GM18508 (cell line): ENCODE data around the gene RBMS1.
"Not testable (repeated sequence)": the region's sequence is repeated elsewhere in the genome, so short reads cannot be mapped to it uniquely, and the experiment has no call there.

Experiments used
- ATAC-seq: cut with Tn5 transposase; IDR thresholded peaks from one replicate; pipeline ENCODE4 v1.9.1; 2021; ENCODE audit warnings: moderate number of reproducible peaks; ENCODE audit not compliant: insufficient read depth, unreplicated experiment

The RBMS1 gene

DNA sequence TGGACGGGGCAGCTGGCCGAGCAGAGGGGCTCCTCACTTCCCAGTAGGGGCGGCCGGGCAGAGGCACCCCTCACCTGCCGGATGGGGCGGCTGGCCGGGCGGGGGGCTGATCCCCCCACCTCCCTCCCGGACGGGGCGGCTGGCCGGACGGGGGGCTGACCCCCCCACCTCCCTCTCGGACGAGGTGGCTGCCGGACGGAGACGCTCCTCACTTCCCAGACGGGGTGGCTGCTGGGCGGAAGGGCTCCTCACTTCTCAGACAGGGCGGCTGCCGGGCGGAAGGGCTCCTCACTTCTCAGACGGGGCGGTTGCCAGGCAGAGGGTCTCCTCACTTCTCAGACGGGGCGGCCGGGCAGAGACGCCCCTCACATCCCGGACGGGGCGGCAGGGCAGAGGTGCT lies 54.6 kb downstream of the RBMS1 start:
- not testable (repeated sequence) for ATAC-seq

GRCh38 chr2:160437273-160437672 lies 56.3 kb downstream of the RBMS1 start:
- no peak for ATAC-seq

GRCh38 chr2:160434254-160434948 lies 59.2 kb downstream of the RBMS1 start:
- no peak for ATAC-seq

DNA sequence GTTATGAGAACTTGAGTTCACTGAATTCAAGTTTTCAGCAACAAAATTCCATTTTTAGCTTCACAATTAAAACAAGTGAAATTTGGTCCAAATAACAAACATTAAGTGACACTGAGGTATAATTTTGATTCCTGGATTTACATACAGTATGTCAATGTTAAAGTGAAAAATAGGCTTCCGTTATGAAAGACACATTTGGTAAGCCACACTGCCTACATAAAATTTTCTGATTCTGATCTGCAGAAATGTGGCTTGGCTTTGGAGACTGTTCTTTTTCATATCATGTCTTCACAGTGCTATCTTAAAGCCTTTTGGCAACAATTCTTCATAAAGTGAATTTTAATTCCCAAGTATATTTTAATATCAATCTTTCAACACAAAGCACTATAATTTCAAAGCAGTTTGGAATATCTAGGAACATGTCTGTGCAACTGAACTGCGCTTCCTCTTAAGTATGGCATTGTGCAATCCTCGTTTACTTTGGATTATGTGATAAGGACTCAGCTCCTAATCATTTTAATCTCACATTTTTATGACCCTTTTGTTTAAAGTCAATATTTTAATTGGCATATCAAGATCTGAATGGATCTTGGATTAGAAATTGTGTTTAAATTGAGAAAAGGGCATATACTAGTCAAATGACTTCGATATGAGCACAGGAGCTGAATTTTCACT lies 60.0 kb downstream of the RBMS1 start:
- no peak for ATAC-seq

DNA sequence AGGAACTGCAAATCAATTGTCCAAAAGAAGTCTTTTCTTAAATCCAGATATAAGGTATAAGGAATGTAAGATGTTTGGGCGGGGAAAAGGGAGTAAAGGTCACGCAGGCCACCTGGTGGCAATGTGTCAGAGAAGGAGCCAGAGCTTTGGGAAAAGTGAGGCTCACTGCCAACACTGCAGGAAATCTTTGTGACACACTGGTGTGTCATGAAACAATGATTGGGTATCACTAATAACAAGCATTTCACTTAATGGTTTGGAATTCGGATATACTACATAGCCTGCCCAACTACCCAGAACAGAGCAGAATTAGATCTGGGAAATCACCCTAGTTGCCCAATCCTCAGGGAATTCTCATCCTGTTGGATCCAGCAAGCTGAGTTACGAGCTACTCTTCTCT lies 61.0 kb downstream of the RBMS1 start:
- ATAC-seq, result no peak

DNA sequence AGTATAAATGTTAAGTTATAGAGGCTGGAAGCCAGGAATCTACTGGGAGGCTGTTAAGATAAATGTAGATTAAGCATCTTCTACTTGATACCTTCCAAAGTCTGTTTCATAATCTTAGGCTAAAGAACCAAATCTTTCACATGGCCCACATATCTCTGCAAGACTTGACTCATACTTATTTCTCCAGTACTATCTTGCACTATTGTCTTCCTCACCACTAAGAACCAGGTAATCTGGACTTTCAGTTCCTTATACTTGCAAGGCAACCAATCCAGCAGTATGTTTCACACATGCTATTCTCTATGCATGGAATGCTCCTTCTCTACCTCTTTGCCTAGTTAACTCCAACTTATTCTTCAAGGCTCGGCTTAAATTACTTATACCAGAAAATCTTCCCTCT lies 62.2 kb downstream of the RBMS1 start:
- no peak for ATAC-seq

- no peak for ATAC-seq
Measured at GRCh38 chr2:160430001-160430344, 63.6 kb downstream of the RBMS1 start.

- no peak for ATAC-seq
Measured at GRCh38 chr2:160429248-160430000, 64.2 kb downstream of the RBMS1 start.

- ATAC-seq, result no peak
Measured at GRCh38 chr2:160428405-160428763, 65.2 kb downstream of the RBMS1 start.

DNA sequence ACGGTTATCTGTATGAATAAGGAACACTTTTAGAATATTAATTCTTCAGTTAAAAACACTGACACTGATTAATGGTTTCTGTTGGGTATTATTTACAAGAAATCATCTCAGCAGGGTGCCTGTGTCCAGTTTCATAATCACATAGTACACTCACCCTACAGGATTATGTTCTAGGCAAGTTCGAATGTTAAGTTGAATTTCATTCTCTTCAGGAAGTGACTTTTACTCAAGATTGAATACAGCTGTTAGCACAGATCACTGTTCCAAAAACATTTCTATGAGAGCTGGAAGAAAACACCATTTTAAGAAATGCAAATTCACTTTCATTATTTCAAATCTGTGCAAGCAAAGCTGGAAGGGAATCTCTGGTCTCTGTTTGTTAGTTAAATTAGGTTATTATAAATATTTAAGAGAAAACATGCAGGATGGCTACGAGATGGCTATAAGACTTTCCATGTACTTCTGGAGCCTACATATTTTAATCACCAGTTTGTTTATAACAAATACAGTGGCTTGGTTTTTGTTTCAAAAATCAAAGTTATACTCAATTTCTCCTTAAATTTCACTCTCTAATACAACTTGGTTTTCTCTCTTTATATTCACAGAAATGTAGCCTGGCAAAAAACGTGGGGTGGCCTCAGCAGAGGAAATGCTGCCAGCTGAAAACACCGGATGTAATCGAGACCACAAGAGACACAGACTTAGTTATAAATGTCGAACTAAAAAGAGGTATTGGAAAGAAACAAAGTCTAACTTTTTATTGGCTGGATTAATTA lies 65.8 kb downstream of the RBMS1 start:
- peak; percentile 53 for ATAC-seq

DNA sequence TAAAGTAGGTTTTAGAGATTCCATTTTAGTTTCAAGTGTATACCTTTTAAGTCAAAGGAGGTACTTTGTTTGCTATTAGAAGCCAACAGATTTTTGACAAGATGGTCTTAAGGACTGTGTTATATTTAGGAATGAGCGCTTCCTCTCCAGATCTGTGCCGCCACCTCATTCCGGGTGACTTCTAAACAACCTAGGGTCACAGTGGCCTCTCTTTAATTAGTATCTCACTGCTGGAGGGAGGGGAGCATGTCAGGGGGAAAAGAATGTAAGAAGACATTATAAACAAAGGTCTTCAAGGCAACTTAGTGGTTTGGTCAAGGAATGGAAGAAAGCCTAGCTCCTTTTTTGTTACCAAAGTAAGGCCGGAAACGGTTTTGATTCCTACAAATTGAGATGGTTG lies 67.0 kb downstream of the RBMS1 start:
- ATAC-seq, result no peak

DNA sequence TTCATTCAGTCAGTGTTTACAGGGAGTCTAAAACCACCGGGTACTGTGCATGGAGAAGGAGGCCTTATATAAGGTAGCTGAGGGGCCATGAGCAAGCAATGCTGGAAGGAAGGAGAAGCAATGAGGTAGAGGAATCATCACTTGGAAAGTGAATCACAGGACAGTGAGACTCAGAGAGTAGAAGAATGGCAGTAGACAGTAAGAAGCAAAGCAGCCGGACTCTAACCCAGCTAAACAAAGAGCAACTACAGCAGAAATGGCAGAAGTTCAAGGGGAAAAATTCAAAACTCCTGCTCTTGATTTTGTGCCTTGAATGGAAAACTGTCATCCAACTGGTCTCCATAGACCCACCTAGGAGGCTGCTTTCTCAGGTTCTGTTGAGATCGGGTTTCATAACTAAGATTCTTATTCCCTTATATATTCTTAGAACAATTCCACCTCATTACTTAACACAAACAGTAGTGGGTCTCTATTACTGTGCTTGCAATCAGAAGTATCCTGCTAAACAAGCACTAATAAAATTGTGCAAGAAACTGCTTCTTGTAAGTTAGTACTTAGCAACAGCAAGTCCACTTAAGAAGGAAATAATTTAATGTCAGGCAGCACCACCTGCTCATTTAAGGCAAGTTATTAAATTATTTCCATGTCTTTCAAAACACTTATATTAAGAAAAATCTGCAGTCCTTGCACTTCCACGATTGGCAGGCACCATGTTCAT lies 68.0 kb downstream of the RBMS1 start:
- ATAC-seq, result no peak

- ATAC-seq, result no peak
Measured at GRCh38 chr2:160423126-160423525, 70.5 kb downstream of the RBMS1 start.

DNA sequence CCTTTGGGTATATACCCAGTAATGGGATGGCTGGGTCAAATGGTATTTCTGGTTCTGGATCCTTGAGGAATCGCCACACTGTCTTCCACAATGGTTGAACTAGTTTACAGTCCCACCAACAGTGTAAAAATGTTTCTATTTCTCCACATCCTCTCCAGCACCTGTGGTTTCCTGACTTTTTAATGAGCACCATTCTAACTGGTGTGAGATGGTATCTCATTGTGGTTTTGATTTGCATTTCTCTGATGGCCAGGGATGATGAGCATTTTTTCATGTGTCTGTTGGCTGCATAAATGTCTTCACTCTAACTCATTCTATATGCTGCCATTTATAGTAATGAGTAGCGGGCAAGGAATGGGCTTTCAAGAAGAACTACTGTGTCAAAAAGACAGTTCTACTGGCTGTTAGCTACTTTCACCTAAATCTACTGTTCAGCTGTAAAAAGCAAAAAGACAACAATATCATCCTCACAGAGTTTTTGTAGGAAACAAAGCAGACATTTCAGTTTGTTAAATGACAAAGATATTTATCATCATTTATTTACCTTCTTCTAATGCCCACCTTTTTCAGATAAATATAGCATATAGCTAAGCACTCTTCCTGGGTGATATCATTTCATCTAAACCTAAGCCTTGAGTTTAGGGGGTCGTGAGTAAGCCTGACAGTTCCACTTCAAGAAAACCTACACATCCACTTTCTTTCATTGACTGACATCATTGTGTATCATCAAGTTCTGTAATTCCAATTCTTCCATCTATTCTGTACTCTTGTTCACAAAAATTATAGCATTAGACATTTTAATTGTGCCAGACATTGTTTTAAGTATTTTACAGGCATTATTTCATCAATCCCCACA lies 71.7 kb downstream of the RBMS1 start:
- ATAC-seq, result not testable (repeated sequence)

GRCh38 chr2:160420711-160421110 lies 72.9 kb downstream of the RBMS1 start:
- no peak for ATAC-seq

DNA sequence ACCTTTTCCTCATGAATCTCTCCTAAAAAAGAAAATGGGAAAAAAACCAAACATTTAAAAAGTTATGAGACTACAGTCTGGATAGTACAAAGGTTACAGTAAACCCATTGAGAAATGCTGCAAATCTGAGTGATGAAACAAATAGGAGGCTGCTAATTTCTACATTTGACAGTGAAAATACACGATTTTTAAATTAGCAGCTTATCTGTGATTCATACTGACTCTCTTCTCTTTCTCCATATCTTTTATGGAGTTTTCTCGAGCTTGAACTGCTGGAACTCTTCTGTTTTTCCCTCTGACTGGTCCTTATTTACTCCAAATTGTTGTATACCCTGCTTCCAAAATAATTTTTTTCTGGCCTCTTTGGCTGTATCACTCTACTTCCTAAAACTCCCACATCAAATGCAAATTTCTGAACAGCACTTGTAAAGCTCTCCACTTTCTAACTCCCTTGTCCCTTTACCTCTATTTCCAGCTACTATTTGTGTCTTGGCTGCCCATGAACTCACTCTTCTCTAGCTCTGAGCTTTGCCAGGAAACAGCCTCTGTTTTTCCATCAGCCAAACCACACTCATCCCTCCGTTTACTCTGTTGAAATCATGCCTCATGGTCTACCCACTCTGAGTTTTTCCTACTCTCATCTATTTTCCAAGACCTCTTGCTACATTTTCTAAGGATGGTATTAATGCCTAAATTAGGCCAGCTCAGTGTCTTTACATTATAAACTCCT lies 73.7 kb downstream of the RBMS1 start:
- no peak for ATAC-seq

GRCh38 chr2:160418853-160419252 lies 74.8 kb downstream of the RBMS1 start:
- ATAC-seq, result no peak

DNA sequence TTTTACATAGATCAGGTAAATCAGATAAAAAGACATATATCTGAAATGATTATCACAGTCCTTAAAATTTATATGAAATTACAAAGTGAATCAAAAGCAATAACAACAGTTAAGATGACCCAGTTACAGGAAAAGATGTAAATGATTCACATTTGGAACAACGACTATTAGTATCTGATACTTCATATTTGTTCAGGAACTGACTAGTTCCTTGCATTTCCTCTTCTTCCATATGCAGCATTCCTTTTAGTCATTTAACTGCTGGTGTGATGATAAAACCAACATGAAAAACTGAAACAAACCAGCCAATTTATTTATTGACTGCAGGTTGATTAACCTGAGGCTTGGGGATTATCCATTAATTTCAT lies 75.2 kb downstream of the RBMS1 start:
- no peak for ATAC-seq
